Left hindlimb (tissue), 1 donor: ENCODE results near the gene KLF15.

ENCODE experiments used
- DNase-seq: peaks from one replicate; pipeline ENCODE4 v3.0.0-alpha.2; 2018

The KLF15 gene

GRCh38 chr3:126389112-126389793 lies 32.0 kb upstream of the KLF15 start:
- DNase-seq, result peak; percentile 81

- DNase-seq, result no peak
Measured at GRCh38 chr3:126381966-126382365, 24.8 kb upstream of the KLF15 start.

GRCh38 chr3:126380011-126380768 lies 23.0 kb upstream of the KLF15 start:
- DNase-seq, result no peak

GRCh38 chr3:126378341-126378751 lies 21.1 kb upstream of the KLF15 start:
- no peak for DNase-seq

GRCh38 chr3:126377211-126377610 lies 20.0 kb upstream of the KLF15 start:
- no peak for DNase-seq

- no peak for DNase-seq
Measured at GRCh38 chr3:126376444-126376843, 19.2 kb upstream of the KLF15 start.

GRCh38 chr3:126375835-126376331 lies 18.7 kb upstream of the KLF15 start:
- DNase-seq, result no peak

GRCh38 chr3:126373682-126374601 lies 16.7 kb upstream of the KLF15 start:
- no peak for DNase-seq

- DNase-seq, result no peak
Measured at GRCh38 chr3:126373146-126373613, 16.0 kb upstream of the KLF15 start.

GRCh38 chr3:126372413-126373145 lies 15.4 kb upstream of the KLF15 start:
- DNase-seq, result no peak

GRCh38 chr3:126371096-126371705 lies 14.0 kb upstream of the KLF15 start:
- no peak for DNase-seq

GRCh38 chr3:126370606-126371005 lies 13.4 kb upstream of the KLF15 start:
- DNase-seq, result no peak

- DNase-seq, result no peak
Measured at GRCh38 chr3:126370055-126370454, 12.8 kb upstream of the KLF15 start.

- no peak for DNase-seq
Measured at GRCh38 chr3:126369490-126369889, 12.3 kb upstream of the KLF15 start.

- no peak for DNase-seq
Measured at GRCh38 chr3:126367316-126367805, 10.2 kb upstream of the KLF15 start.

- DNase-seq, result no peak
Measured at GRCh38 chr3:126365351-126366277, 8.4 kb upstream of the KLF15 start.

- no peak for DNase-seq
Measured at GRCh38 chr3:126364731-126365301, 7.6 kb upstream of the KLF15 start.

GRCh38 chr3:126364130-126364695 lies 7.0 kb upstream of the KLF15 start:
- no peak for DNase-seq

- no peak for DNase-seq
Measured at GRCh38 chr3:126361211-126361610, 4.0 kb upstream of the KLF15 start.

- no peak for DNase-seq
Measured at GRCh38 chr3:126360714-126361060, 3.5 kb upstream of the KLF15 start.
